ENCODE measurements around the gene PCDHGA1.
"Not testable (repeated sequence)": the region's sequence is repeated elsewhere in the genome, so short reads cannot be mapped to it uniquely, and the experiment has no call there.

PCDHGA1 gene

GRCh38 chr5:141330299-141331080 is at the start of gene PCDHGA1:
PCDHGA1 (plus strand) TSS chr5:141330514.
- no peak for DNase-seq

- DNase-seq = no peak
Observed at GRCh38 chr5:141298376-141298775, 31.9 kb upstream of the PCDHGA1 start.

GRCh38 chr5:141303756-141304155 is 26.6 kb upstream of the PCDHGA1 start, which contains the start of gene SLC25A2:
SLC25A2 (minus strand) TSS chr5:141304049; CDS start chr5:141303865, 184 bp downstream.
- no peak for DNase-seq

- DNase-seq = no peak
Observed at GRCh38 chr5:141306630-141307029, 23.7 kb upstream of the PCDHGA1 start.

- DNase-seq = no peak
Observed at GRCh38 chr5:141313711-141314110, 16.6 kb upstream of the PCDHGA1 start.

GRCh38 chr5:141316963-141317362 is 13.4 kb upstream of the PCDHGA1 start:
- not testable (repeated sequence) for DNase-seq

- no peak for DNase-seq
Observed at GRCh38 chr5:141319202-141319601, 11.1 kb upstream of the PCDHGA1 start.

GRCh38 chr5:141319699-141320098 is 10.6 kb upstream of the PCDHGA1 start:
- no peak for DNase-seq

GRCh38 chr5:141320225-141321169 is 9.8 kb upstream of the PCDHGA1 start, which contains the start of gene TAF7:
TAF7 (minus strand) TSS chr5:141320784; CDS start chr5:141320044, 740 bp downstream.
- peak; percentile 32 for DNase-seq

- DNase-seq = no peak
Observed at GRCh38 chr5:141322261-141322660, 8.1 kb upstream of the PCDHGA1 start.

GRCh38 chr5:141326088-141326854 is 4.0 kb upstream of the PCDHGA1 start:
- no peak for DNase-seq

- no peak for DNase-seq
Observed at GRCh38 chr5:141328231-141328630, 2.1 kb upstream of the PCDHGA1 start.

GRCh38 chr5:141332571-141332970 is 2.3 kb downstream of the PCDHGA1 start:
- DNase-seq = not testable (repeated sequence)

- DNase-seq = no peak
Observed at GRCh38 chr5:141338538-141339306, 8.4 kb downstream of the PCDHGA1 start, which contains the start of gene PCDHGA2. PCDHGA2 (plus strand) TSS chr5:141338760.

GRCh38 chr5:141340781-141341354 is 10.6 kb downstream of the PCDHGA1 start:
- not testable (repeated sequence) for DNase-seq

- DNase-seq = no peak
Observed at GRCh38 chr5:141342773-141343172, 12.5 kb downstream of the PCDHGA1 start.

- DNase-seq = no peak
Observed at GRCh38 chr5:141343242-141343952, 13.1 kb downstream of the PCDHGA1 start, which contains the start of gene PCDHGA3. PCDHGA3 (plus strand) TSS chr5:141343829; CDS start chr5:141344034, 205 bp downstream.

GRCh38 chr5:141343953-141344463 is 13.7 kb downstream of the PCDHGA1 start:
- DNase-seq = no peak

GRCh38 chr5:141345327-141345726 is 15.0 kb downstream of the PCDHGA1 start:
- no peak for DNase-seq

- DNase-seq = not testable (repeated sequence)
Observed at GRCh38 chr5:141346017-141346416, 15.7 kb downstream of the PCDHGA1 start.

All from SIG-M5 (cell line).